H1 (cell line): ENCODE data around the gene OGDHL. TPM values are rescaled to one million over a fixed set of nuclear protein-coding genes. Genes with fewer than 3 reads are reported as not detected.

Source experiments
- CTCF ChIA-PET: fragments of 300-600 bp; sonication (Branson Sonifier 250); formaldehyde crosslinking; loops from one replicate; lab custom pipeline; 2021; ENCODE audit not compliant: partially characterized antibody; lab: Charles Lee
- POLR2A ChIA-PET: fragments of 300-600 bp; sonication (Branson Sonifier 250); formaldehyde crosslinking; loops from one replicate; lab custom pipeline; 2021; ENCODE audit warnings: inconsistent platforms; ENCODE audit not compliant: partially characterized antibody; lab: Charles Lee
- DNase-seq, 2 experiments: peaks; one replicate each; pipeline versions ENCODE4 v3.0.0 to v3.0.0-alpha.2; 2010 to 2022; ENCODE audit warnings: low spot score in 2 of 2, low read depth in 1 of 2, mixed read lengths in 1 of 2
- FAIRE-seq: peaks from 2 replicates; lab custom pipeline; 2011; peaks lifted over from hg19 to GRCh38; lab: Jason Lieb, UNC
- H2AFZ ChIP-seq: 2 replicates; pipeline ENCODE4 v1.8.1; 2012; ENCODE audit warnings: low read length, inconsistent platforms
- H2AK5ac ChIP-seq: 2 replicates; pipeline ENCODE4 v1.6.1; 2013; ENCODE audit warnings: low read depth, low read length
- H2BK120ac ChIP-seq: replicated peaks from 2 replicates; pipeline ENCODE3; 2013; ENCODE audit warnings: low read depth, low read length, inconsistent platforms
- H2BK12ac ChIP-seq: 2 replicates; pipeline ENCODE4 v1.6.1; 2013; ENCODE audit warnings: low read depth, low read length
- H2BK15ac ChIP-seq: 2 replicates; pipeline ENCODE4 v1.6.1; 2013; ENCODE audit warnings: low read length
- H2BK20ac ChIP-seq: 2 replicates; pipeline ENCODE4 v1.6.1; 2013; ENCODE audit warnings: low read length
- H2BK5ac ChIP-seq: 2 replicates; pipeline ENCODE4 v1.6.1; 2013; ENCODE audit warnings: low read depth, low read length
- H3K14ac ChIP-seq: 2 replicates; pipeline ENCODE4 v1.6.1; 2013; ENCODE audit warnings: inconsistent platforms; ENCODE audit not compliant: insufficient read length
- H3K18ac ChIP-seq: 2 replicates; pipeline ENCODE4 v1.6.1; 2013; ENCODE audit warnings: low read length; ENCODE audit errors: extremely low read depth
- H3K23ac ChIP-seq: 2 replicates; pipeline ENCODE4 v1.6.1; 2013; ENCODE audit warnings: inconsistent platforms; ENCODE audit not compliant: insufficient read length
- H3K23me2 ChIP-seq: 2 replicates; pipeline ENCODE4 v1.6.1; 2013; ENCODE audit warnings: low read depth, low read length
- H3K27ac ChIP-seq: 2 replicates; pipeline ENCODE4 v1.6.1; 2011; ENCODE audit warnings: low read depth, low read length, inconsistent platforms
- H3K27me3 ChIP-seq, 4 experiments: replicated peaks in 1 of 4; 1 replicate in 1 of 4; 2 replicates in 3 of 4; pipeline versions ENCODE4 v1.6.1 to v1.8.1; 2011 to 2013; ENCODE audit warnings: low read length in 3 of 4, mild to moderate bottlenecking in 3 of 4, inconsistent platforms in 2 of 4, mixed read lengths in 2 of 4, moderate library complexity in 1 of 4; ENCODE audit not compliant: control insufficient read depth in 3 of 4, insufficient read depth in 3 of 4; ENCODE audit errors: extremely low read depth in 1 of 4
- H3K36me3 ChIP-seq, 4 experiments: 2 replicates each; pipeline versions ENCODE4 v1.6.1 to v1.8.1; 2011 to 2013; ENCODE audit warnings: mild to moderate bottlenecking in 4 of 4, low read length in 3 of 4, moderate library complexity in 2 of 4, control low read depth in 1 of 4, inconsistent platforms in 1 of 4; ENCODE audit not compliant: insufficient read depth in 4 of 4, control insufficient read depth in 2 of 4
- H3K4ac ChIP-seq: replicated peaks from 2 replicates; pipeline ENCODE3; 2013; ENCODE audit warnings: low read length, low read depth, mixed read lengths, inconsistent platforms; ENCODE audit not compliant: insufficient read length
- H3K4me1 ChIP-seq, 4 experiments: replicated peaks in 1 of 4; 1 replicate in 1 of 4; 2 replicates in 3 of 4; pipeline versions ENCODE4 v1.6.1 to v1.8.1; 2011 to 2013; ENCODE audit warnings: low read length in 3 of 4, inconsistent platforms in 2 of 4, mixed read lengths in 1 of 4; ENCODE audit not compliant: insufficient read depth in 4 of 4, control insufficient read depth in 3 of 4
- H3K4me2 ChIP-seq, 2 experiments: 2 replicates each; pipeline versions ENCODE4 v1.6.1 to v1.8.1; 2011 to 2013; ENCODE audit warnings: low read depth in 2 of 2, low read length in 2 of 2, control low read depth in 1 of 2, inconsistent platforms in 1 of 2, mild to moderate bottlenecking in 1 of 2; ENCODE audit not compliant: insufficient read depth in 1 of 2
- H3K4me3 ChIP-seq, 4 experiments: fragments of 200-600, 300-600 bp in 1 of 4; sonication (generic), shearing (Covaris generic), sonication (Bioruptor Twin) in 1 of 4; 2 replicates each; pipeline versions ENCODE4 v1.5.1 to v1.8.1; 2011 to 2016; ENCODE audit warnings: low read length in 4 of 4, low read depth in 3 of 4, control low read depth in 2 of 4, inconsistent platforms in 2 of 4, mild to moderate bottlenecking in 2 of 4, mixed read lengths in 1 of 4, moderate library complexity in 1 of 4; ENCODE audit not compliant: insufficient read depth in 2 of 4; ENCODE audit errors: extremely low read depth in 1 of 4
- H3K56ac ChIP-seq: replicated peaks from 2 replicates; pipeline ENCODE3; 2013; ENCODE audit warnings: low read depth, mild to moderate bottlenecking, mixed read lengths, low read length, inconsistent platforms; ENCODE audit not compliant: insufficient read length
- H3K79me1 ChIP-seq: 2 replicates; pipeline ENCODE4 v1.6.1; 2013; ENCODE audit warnings: low read depth, low read length, control low read depth
- H3K79me2 ChIP-seq, 2 experiments: 2 replicates each; pipeline versions ENCODE4 v1.6.1 to v1.8.1; 2012 to 2013; ENCODE audit warnings: low read length in 2 of 2, mild to moderate bottlenecking in 2 of 2, inconsistent platforms in 1 of 2; ENCODE audit not compliant: insufficient read depth in 2 of 2, control insufficient read depth in 1 of 2
- H3K9ac ChIP-seq, 4 experiments: replicated peaks in 1 of 4; 1 replicate in 1 of 4; 2 replicates in 3 of 4; pipeline versions ENCODE4 v1.6.1 to v1.8.1; 2011 to 2013; ENCODE audit warnings: low read depth in 3 of 4, low read length in 3 of 4, control low read depth in 2 of 4, mild to moderate bottlenecking in 2 of 4, moderate library complexity in 2 of 4, inconsistent platforms in 1 of 4; ENCODE audit errors: extremely low read depth in 1 of 4
- H3K9me3 ChIP-seq, 2 experiments: 2 replicates each; pipeline versions ENCODE4 v1.6.1 to v1.8.1; 2012 to 2013; ENCODE audit warnings: mild to moderate bottlenecking in 2 of 2, moderate library complexity in 2 of 2, control low read depth in 1 of 2, inconsistent platforms in 1 of 2, low read depth in 1 of 2, low read length in 1 of 2, mixed read lengths in 1 of 2; ENCODE audit not compliant: insufficient read depth in 2 of 2
- H4K20me1 ChIP-seq, 2 experiments: replicated peaks in 1 of 2; 2 replicates each; pipeline versions ENCODE3 to v1.8.1; 2011 to 2013; ENCODE audit warnings: inconsistent platforms in 2 of 2, low read length in 2 of 2, mild to moderate bottlenecking in 1 of 2; ENCODE audit not compliant: insufficient read depth in 2 of 2, control insufficient read depth in 1 of 2
- H4K5ac ChIP-seq: 2 replicates; pipeline ENCODE4 v1.6.1; 2013; ENCODE audit warnings: low read length, low read depth, mixed read lengths, inconsistent platforms; ENCODE audit not compliant: insufficient read length
- H4K8ac ChIP-seq: 2 replicates; pipeline ENCODE4 v1.8.0; 2013; ENCODE audit warnings: mild to moderate bottlenecking, moderate library complexity, low read length, inconsistent platforms; ENCODE audit not compliant: insufficient read depth; ENCODE audit errors: extremely low read depth
- H4K91ac ChIP-seq: replicated peaks from 2 replicates; pipeline ENCODE3; 2013; ENCODE audit warnings: low read length, mixed read lengths, inconsistent platforms; ENCODE audit not compliant: insufficient read length
- ASH2L ChIP-seq: fragments of 200-600, 300-600 bp; sonication (generic); IDR thresholded peaks from one replicate; pipeline ENCODE4 v1.7.1; 2017; ENCODE audit warnings: low read length
- CHD1 ChIP-seq: IDR thresholded peaks from 2 replicates; pipeline ENCODE4 v1.6.1; 2012; ENCODE audit warnings: low read depth, low read length, improper control_type of control experiment
- CREB1 ChIP-seq: IDR thresholded peaks from 2 replicates; pipeline ENCODE4 v1.6.1; 2012; ENCODE audit warnings: inconsistent platforms
- EZH2 ChIP-seq: fragments of 200-600 bp; sonication (generic); IDR thresholded peaks from 2 replicates; pipeline ENCODE4 v1.7.1; 2012; ENCODE audit warnings: low read depth, mild to moderate bottlenecking, moderate library complexity, low read length, inconsistent platforms; ENCODE audit not compliant: severe bottlenecking
- MAFK ChIP-seq: IDR thresholded peaks from 2 replicates; pipeline ENCODE4 v1.6.1; 2012; ENCODE audit warnings: low read depth, mild to moderate bottlenecking, improper control_type of control experiment, low read length
- NANOG ChIP-seq: IDR thresholded peaks from 2 replicates; pipeline ENCODE4 v1.6.1; 2011; ENCODE audit warnings: low read length, low read depth, mild to moderate bottlenecking, inconsistent platforms; ENCODE audit not compliant: insufficient read depth, poor library complexity, severe bottlenecking
- POLR2A ChIP-seq, 2 experiments: IDR thresholded peaks; 1 replicate in 1 of 2; 2 replicates in 1 of 2; pipeline ENCODE4 v1.6.1; 2011; ENCODE audit warnings: low read depth in 2 of 2, low read length in 2 of 2, mild to moderate bottlenecking in 2 of 2; ENCODE audit errors: control extremely low read depth in 1 of 2
- RNF2 ChIP-seq: fragments of 200-900, 300-1000 bp; sonication (generic); IDR thresholded peaks from 2 replicates; pipeline ENCODE4 v1.7.1; 2016; ENCODE audit warnings: borderline replicate concordance, low read depth, mild to moderate bottlenecking, antibody characterized with exemption, low read length; ENCODE audit not compliant: poor library complexity, severe bottlenecking; ENCODE audit errors: missing control alignments
- SP2 ChIP-seq: IDR thresholded peaks from 2 replicates; pipeline ENCODE4 v1.6.1; 2012; ENCODE audit warnings: mild to moderate bottlenecking, low read length, inconsistent platforms
- TEAD4 ChIP-seq: IDR thresholded peaks from 2 replicates; pipeline ENCODE4 v1.6.1; 2012; ENCODE audit warnings: low read depth, low read length, inconsistent platforms, mixed read lengths
- whole genome bisulfite sequencing, 2 experiments: shearing (Covaris generic) in 1 of 2; methylation state at CpG; one replicate each; pipeline versions ENCODE4 v1.1.6 to v1.1.7; 2013 to 2015; ENCODE audit warnings: low lambda C conversion rate in 2 of 2, mixed read lengths in 2 of 2, inconsistent platforms in 1 of 2, low coverage in 1 of 2, missing lambda C conversion rate in 1 of 2; ENCODE audit not compliant: insufficient replicate concordance in 2 of 2, insufficient coverage in 1 of 2, insufficient read length in 1 of 2; ENCODE audit errors: extremely low coverage in 1 of 2, missing lambda C conversion rate in 1 of 2; 5-methylcytosine and 5-hydroxymethylcytosine counted together
- polyA plus RNA-seq, 7 experiments: library from polyadenylated mRNA; depleted of rRNA in 3 of 7; stranded (reverse) in 5 of 7; unstranded in 2 of 7; fragments of >200 nt in 5 of 7; fragments of 200-250 nt in 2 of 7; gene quantifications; 1 replicate in 5 of 7; 2 replicates in 1 of 7; 4 replicates in 1 of 7; pipeline versions ENCODE4 v1.2.1 to v1.2.3, GENCODE V29; 2011 to 2013; ENCODE audit warnings: missing spikeins in 2 of 7, mixed read lengths in 2 of 7
- total RNA-seq: library from RNA; stranded (reverse); fragmentation: NEBNext Ultra II Directional; extraction: Animal tissue kit (Norgen Biotek cat#: 25700); gene quantifications from 2 replicates; pipeline ENCODE4 v1.2.1, GENCODE V29; 2021
- TF ChIP-seq, protein P1 (sequence below): IDR thresholded peaks from 2 replicates; pipeline ENCODE4 v1.6.1; 2011; ENCODE audit warnings: low read length, improper control_type of control experiment

OGDHL gene
- total and polyA plus RNA-seq, 2 of the 8 experiments (the other 6 are each of a cell fraction or from before 2014, with no cell fraction given) = 16.1 to 16.6 TPM

DNA sequence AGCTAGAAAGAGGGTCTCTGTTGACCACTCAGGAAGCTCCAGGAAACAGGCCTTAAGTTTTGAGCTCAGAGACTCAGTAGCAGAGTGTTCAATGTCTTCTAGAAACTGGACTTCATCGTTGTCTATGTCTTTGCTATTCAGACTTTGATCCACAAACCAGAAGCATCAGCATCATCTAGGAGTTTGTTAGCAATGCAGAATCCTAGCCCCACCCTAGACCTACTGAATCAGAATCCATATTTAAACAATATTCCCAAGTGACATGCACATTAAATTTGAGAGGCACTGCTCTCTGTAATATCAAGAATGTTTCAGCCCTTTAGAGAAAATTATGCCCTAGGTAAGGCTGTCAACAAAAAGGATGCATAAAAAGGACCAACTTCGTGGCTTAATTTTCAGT lies 12.9 kb upstream of the OGDHL start:
- no peaks in the 10 kb centered on the region for H3K9me3 ChIP-seq
- no peak overlapping the region for H2BK20ac ChIP-seq
- no peak overlapping the region for H2BK12ac ChIP-seq
- WGBS, 2 experiments = 88% methylated on average over 2 of the region's 2 CpGs; no CpG with 5 or more reads in 1 of the 2 experiments
- H3K79me2 ChIP-seq = no peaks in the 10 kb centered on the region
- H2BK15ac ChIP-seq = no peak overlapping the region
- no peak overlapping the region for H4K8ac ChIP-seq
- no peak overlapping the region for H3K18ac ChIP-seq
- TF ChIP-seq POLR2A (IDR thresholded peaks at IDR 0.05; ENCODE audit: control extremely low read depth in 1 of 2, low read depth in 2 of 2, low read length in 2 of 2) = no peak
- TF ChIP-seq SP2 = no peak
- no peak for TF ChIP-seq RNF2
- TF ChIP-seq, protein P1, sequence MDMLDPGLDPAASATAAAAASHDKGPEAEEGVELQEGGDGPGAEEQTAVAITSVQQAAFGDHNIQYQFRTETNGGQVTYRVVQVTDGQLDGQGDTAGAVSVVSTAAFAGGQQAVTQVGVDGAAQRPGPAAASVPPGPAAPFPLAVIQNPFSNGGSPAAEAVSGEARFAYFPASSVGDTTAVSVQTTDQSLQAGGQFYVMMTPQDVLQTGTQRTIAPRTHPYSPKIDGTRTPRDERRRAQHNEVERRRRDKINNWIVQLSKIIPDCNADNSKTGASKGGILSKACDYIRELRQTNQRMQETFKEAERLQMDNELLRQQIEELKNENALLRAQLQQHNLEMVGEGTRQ = no peak
- no peak for TF ChIP-seq CHD1
- TF ChIP-seq ASH2L = no peak
- no peak for TF ChIP-seq TEAD4
- no peak for TF ChIP-seq EZH2
- TF ChIP-seq CREB1 = no peak
- TF ChIP-seq NANOG = no peak
- TF ChIP-seq MAFK = no peak
- no peak overlapping the region for H2BK5ac ChIP-seq
- DNase-seq (no peak), FAIRE-seq (no peak)
- H3K4me3 ChIP-seq = no peak overlapping the region
- H3K4ac ChIP-seq = no peak overlapping the region
- no peak overlapping the region for H2BK120ac ChIP-seq
- peaks cover 0 to 2% (median under 1%) of the 10 kb centered on the region in 4 experiments; a peak in 4 of 7 replicates for H3K27me3 ChIP-seq
- H3K56ac ChIP-seq = no peak overlapping the region
- H3K23me2 ChIP-seq = no peaks in the 10 kb centered on the region
- H3K23ac ChIP-seq = no peak overlapping the region
- H3K27ac ChIP-seq = no peak overlapping the region
- H2AFZ ChIP-seq = no peak overlapping the region
- H2AK5ac ChIP-seq = no peak overlapping the region
- H3K4me1 ChIP-seq = no peaks in the 10 kb centered on the region
- H4K20me1 ChIP-seq = peaks cover 0 to 2% of the 10 kb centered on the region in 2 experiments
- no peak overlapping the region for H3K14ac ChIP-seq
- ChIA-PET POLR2A (no interaction called here), CTCF (no interaction called here)
- no peaks in the 10 kb centered on the region for H3K36me3 ChIP-seq
- H4K91ac ChIP-seq = no peak overlapping the region
- H3K4me2 ChIP-seq = no peak overlapping the region
- no peak overlapping the region for H4K5ac ChIP-seq
- peak overlapping the region in 1 of 4 experiments; percentile 13; a peak in 1 of 7 replicates for H3K9ac ChIP-seq
- no peaks in the 10 kb centered on the region for H3K79me1 ChIP-seq
